ENCODE measurements around the gene ATXN7L3. TPM values are rescaled to one million over a fixed set of nuclear protein-coding genes. Genes with fewer than 3 reads are reported as not detected.
A peak's percentile ranks its signal among the peaks of the same experiment; 100 is the strongest.
"Not testable (repeated sequence)": the region's sequence is repeated elsewhere in the genome, so short reads cannot be mapped to it uniquely, and the experiment has no call there.

The ATXN7L3 gene
- total and polyA plus RNA-seq, 12 donors, result 19.6 to 81.4 (median 48.0) TPM

GRCh38 chr17:44147812-44148211, 51.9 kb downstream of the ATXN7L3 start:
- no peak for TF ChIP-seq POLR2A (IDR thresholded peaks at IDR 0.05)
- H3K27me3 ChIP-seq, result no peaks in the 10 kb centered on the region
- intact Hi-C loops (cut with DNase I), result no loop called here
- no peak overlapping the region for H3K4me3 ChIP-seq
- H3K9me3 ChIP-seq (replicated peaks in 1 of 3), result no peaks in the 10 kb centered on the region
- no peak overlapping the region for H3K27ac ChIP-seq
- no peaks in the 10 kb centered on the region for H3K4me1 ChIP-seq (replicated peaks in 1 of 2)
- WGBS, 4 donors, result 91 to 100% (median 98%) methylated on average over 2 to 4 of the region's 4 CpGs
- no peaks in the 10 kb centered on the region for H3K36me3 ChIP-seq (replicated peaks in 1 of 2)
- no peak for DNase-seq

DNA sequence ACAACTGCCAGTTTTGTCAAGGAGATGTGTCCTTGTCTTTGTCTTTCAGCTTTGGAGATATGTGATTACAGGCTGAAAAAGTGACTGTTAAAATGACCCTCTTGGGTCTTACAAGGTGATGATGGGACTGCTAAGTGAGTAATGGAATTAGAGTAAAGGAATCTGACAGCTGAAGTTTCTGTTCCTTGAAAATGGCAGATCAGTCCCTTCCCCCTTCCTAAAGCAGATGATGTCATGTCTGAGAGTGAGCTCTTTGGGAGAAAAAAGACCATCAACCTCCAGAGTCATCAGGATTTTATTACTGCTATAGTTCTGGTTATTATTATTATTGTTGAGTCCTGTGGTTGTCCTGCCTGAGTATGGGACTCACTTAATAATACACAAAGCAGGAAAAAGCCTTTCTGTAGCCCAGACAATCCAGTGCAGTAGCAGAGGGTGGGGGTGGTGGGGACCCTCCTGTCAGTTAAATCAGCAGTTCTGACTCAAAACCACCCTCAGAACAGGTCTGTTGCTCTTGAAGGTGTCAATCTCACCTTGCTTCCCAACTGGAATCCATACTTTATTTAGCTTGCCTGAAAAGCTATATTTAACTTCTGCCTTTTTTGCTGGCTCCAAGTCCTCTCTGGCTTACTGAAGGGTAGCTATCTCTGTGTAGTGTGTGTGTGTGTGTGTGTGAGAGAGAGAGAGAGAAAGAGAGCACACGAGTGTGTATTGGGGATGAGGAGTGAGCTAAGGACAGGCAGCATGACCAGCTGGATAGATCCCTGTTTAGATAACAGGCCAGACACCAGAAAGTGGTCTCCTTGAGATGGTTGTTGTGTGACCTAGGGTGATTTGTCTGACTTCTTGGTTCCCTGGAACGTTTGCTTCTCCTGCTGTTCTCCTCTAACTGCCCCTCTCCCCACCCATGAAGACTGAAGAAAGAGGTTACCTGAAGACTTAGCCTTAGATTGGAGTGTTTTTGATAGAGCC, 53.0 kb downstream of the ATXN7L3 start:
- intact Hi-C loops (cut with DNase I), result no loop called here
- 47 to 69% (median 53%) methylated on average over 2 of the region's 2 CpGs for WGBS, 4 donors
- no peak for TF ChIP-seq POLR2A (IDR thresholded peaks at IDR 0.05)
- no peak for TF ChIP-seq CTCF (IDR thresholded peaks at IDR 0.05)

GRCh38 chr17:44144966-44145739, 54.5 kb downstream of the ATXN7L3 start:
- H3K4me3 ChIP-seq, result no peak overlapping the region
- no peaks in the 10 kb centered on the region for H3K27me3 ChIP-seq
- intact Hi-C loops (cut with DNase I), result no loop called here
- H3K27ac ChIP-seq, result peak overlapping the region in 1 of 5 donors; percentile 34
- TF ChIP-seq POLR2A (IDR thresholded peaks at IDR 0.05) (no peak), CTCF (IDR thresholded peaks at IDR 0.05) (no peak)
- no peaks in the 10 kb centered on the region for H3K9me3 ChIP-seq (replicated peaks in 1 of 3)
- 85 to 89% (median 87%) methylated on average over 7 of the region's 7 CpGs for WGBS, 4 donors
- H3K36me3 ChIP-seq (replicated peaks in 1 of 2), result no peaks in the 10 kb centered on the region
- H3K4me1 ChIP-seq (replicated peaks in 1 of 2), result peaks cover 4 to 5% of the 10 kb centered on the region in 2 donors
- DNase-seq, result peak in 1 of 7 donors; percentile 29

More for the DNA sequence above, 53.0 kb downstream of the ATXN7L3 start:
- H3K36me3 ChIP-seq (replicated peaks in 1 of 2), result no peaks in the 10 kb centered on the region
- H3K9me3 ChIP-seq (replicated peaks in 1 of 3), result no peaks in the 10 kb centered on the region
- H3K27ac ChIP-seq, result peak overlapping the region in 1 of 5 donors; percentile 14
- no peaks in the 10 kb centered on the region for H3K27me3 ChIP-seq
- H3K4me1 ChIP-seq (replicated peaks in 1 of 2), result peaks cover 4 to 5% of the 10 kb centered on the region in 2 donors
- no peak overlapping the region for H3K4me3 ChIP-seq
- no peak for DNase-seq

GRCh38 chr17:44143921-44144320, 55.8 kb downstream of the ATXN7L3 start:
- intact Hi-C loops (cut with DNase I), result not testable (repeated sequence)

More at GRCh38 chr17:44143921-44144320, 55.8 kb downstream of the ATXN7L3 start:
- H3K9me3 ChIP-seq (replicated peaks in 1 of 3); H3K27me3 ChIP-seq; DNase-seq; H3K36me3 ChIP-seq (replicated peaks in 1 of 2); H3K4me1 ChIP-seq (replicated peaks in 1 of 2); H3K4me3 ChIP-seq: not testable (repeated sequence)
- peak overlapping the region in 1 of 5 donors; percentile 34 for H3K27ac ChIP-seq
- WGBS, 4 donors, result 88 to 96% (median 92%) methylated on average over 8 of the region's 8 CpGs

Small RNAs within 50 kb of the gene (microRNA-seq; reads per million reads assigned to microRNA genes)
- 0 to 3.4 (median 1.5) reads per million in 3 donors for gene MIR6782

Small RNAs within 50 kb of the gene (small RNA-seq; reads per million reads assigned to genes)
- 0 to 0.24 reads per million in 2 donors for gene MIR6782

Other genes starting within 250 kb of the ATXN7L3 start
- under 1 TPM in 1 of 9 donors, not detected in 8; 0.43 TPM for gene PYY, start 245.9 kb downstream of the ATXN7L3 start, total RNA-seq
- not detected for gene PYY, start 245.9 kb downstream of the ATXN7L3 start, polyA plus RNA-seq
- 1 to 10 TPM in 6 of 9 donors, under 1 TPM in 3; 0.22 to 4.4 (median 1.2) TPM for gene NAGS, start 195.3 kb downstream of the ATXN7L3 start, total RNA-seq
- under 1 TPM; 0.37 to 0.88 (median 0.72) TPM for gene NAGS, start 195.3 kb downstream of the ATXN7L3 start, polyA plus RNA-seq
- gene TMEM101, start 184.9 kb downstream of the ATXN7L3 start, total RNA-seq, result 10 to 100 TPM; 20.4 to 52.5 (median 37.2) TPM
- 10 to 100 TPM; 12.4 to 19.1 (median 12.7) TPM for gene TMEM101, start 184.9 kb downstream of the ATXN7L3 start, polyA plus RNA-seq
- 10 to 100 TPM; 19.8 to 53.0 (median 37.7) TPM for gene LSM12, start 133.2 kb downstream of the ATXN7L3 start, total RNA-seq
- gene LSM12, start 133.2 kb downstream of the ATXN7L3 start, polyA plus RNA-seq, result 10 to 100 TPM; 28.9 to 54.7 (median 37.0) TPM
- gene G6PC3, start 129.1 kb downstream of the ATXN7L3 start, total RNA-seq, result 100 to 1,000 TPM in 2 of 9 donors, 10 to 100 TPM in 7; 51.2 to 114 (median 80.6) TPM
- 100 to 1,000 TPM in 2 of 3 donors, 10 to 100 TPM in 1; 95.0 to 254 (median 207) TPM for gene G6PC3, start 129.1 kb downstream of the ATXN7L3 start, polyA plus RNA-seq
- 100 to 1,000 TPM in 3 of 9 donors, 10 to 100 TPM in 6; 15.1 to 144 (median 71.7) TPM for gene HDAC5, start 76.2 kb downstream of the ATXN7L3 start, total RNA-seq
- 100 to 1,000 TPM in 1 of 3 donors, 10 to 100 TPM in 1, 1 to 10 TPM in 1; 4.8 to 102 (median 83.0) TPM for gene HDAC5, start 76.2 kb downstream of the ATXN7L3 start, polyA plus RNA-seq
- 1 to 10 TPM in 3 of 9 donors, under 1 TPM in 5, not detected in 1; 0.49 to 2.6 (median 0.91) TPM for gene HROB, start 58.0 kb downstream of the ATXN7L3 start, total RNA-seq
- 1 to 10 TPM in 2 of 3 donors, under 1 TPM in 1; 0.42 to 2.6 (median 1.5) TPM for gene HROB, start 58.0 kb downstream of the ATXN7L3 start, polyA plus RNA-seq
- gene ASB16, start 29.2 kb downstream of the ATXN7L3 start, total RNA-seq, result under 1 TPM in 7 of 9 donors, not detected in 2; 0.22 to 0.83 (median 0.39) TPM
- gene ASB16, start 29.2 kb downstream of the ATXN7L3 start, polyA plus RNA-seq, result under 1 TPM; 0.13 to 0.48 (median 0.16) TPM
- gene TMUB2, start 12.9 kb downstream of the ATXN7L3 start, total RNA-seq, result 10 to 100 TPM; 21.8 to 48.6 (median 38.7) TPM
- 10 to 100 TPM; 22.8 to 89.3 (median 79.1) TPM for gene TMUB2, start 12.9 kb downstream of the ATXN7L3 start, polyA plus RNA-seq
- 10 to 100 TPM; 42.8 to 92.6 (median 65.5) TPM for gene UBTF, start 19.8 kb upstream of the ATXN7L3 start, total RNA-seq
- 10 to 100 TPM; 37.1 to 80.6 (median 51.3) TPM for gene UBTF, start 19.8 kb upstream of the ATXN7L3 start, polyA plus RNA-seq
- gene SLC4A1, start 68.3 kb upstream of the ATXN7L3 start, total RNA-seq, result 1 to 10 TPM in 2 of 9 donors, under 1 TPM in 2, not detected in 5; 0.15 to 8.5 (median 0.70) TPM
- under 1 TPM in 2 of 3 donors, not detected in 1; 0.13 to 0.16 TPM for gene SLC4A1, start 68.3 kb upstream of the ATXN7L3 start, polyA plus RNA-seq
- gene RUNDC3A, start 108.7 kb upstream of the ATXN7L3 start, total RNA-seq, result 10 to 100 TPM in 3 of 9 donors, 1 to 10 TPM in 6; 1.6 to 26.4 (median 8.8) TPM
- gene RUNDC3A, start 108.7 kb upstream of the ATXN7L3 start, polyA plus RNA-seq, result 100 to 1,000 TPM in 1 of 3 donors, 10 to 100 TPM in 2; 19.3 to 133 (median 38.5) TPM
- gene SLC25A39, start 124.9 kb upstream of the ATXN7L3 start, total RNA-seq, result 100 to 1,000 TPM; 112 to 192 (median 157) TPM
- 100 to 1,000 TPM in 2 of 3 donors, 10 to 100 TPM in 1; 100.0 to 262 (median 236) TPM for gene SLC25A39, start 124.9 kb upstream of the ATXN7L3 start, polyA plus RNA-seq
- 100 to 1,000 TPM in 8 of 9 donors, 10 to 100 TPM in 1; 79.0 to 721 (median 415) TPM for gene GRN, start 145.4 kb upstream of the ATXN7L3 start, total RNA-seq
- gene GRN, start 145.4 kb upstream of the ATXN7L3 start, polyA plus RNA-seq, result 100 to 1,000 TPM in 1 of 3 donors, 10 to 100 TPM in 2; 91.7 to 111 (median 93.0) TPM
- 1 to 10 TPM in 7 of 9 donors, under 1 TPM in 2; 0.79 to 5.4 (median 2.6) TPM for gene FAM171A2, start 164.0 kb upstream of the ATXN7L3 start, total RNA-seq
- 1 to 10 TPM in 1 of 3 donors, under 1 TPM in 2; 0.13 to 2.7 (median 0.54) TPM for gene FAM171A2, start 164.0 kb upstream of the ATXN7L3 start, polyA plus RNA-seq
- 1 to 10 TPM in 3 of 9 donors, under 1 TPM in 5, not detected in 1; 0.06 to 3.2 (median 0.72) TPM for gene ITGA2B, start 189.8 kb upstream of the ATXN7L3 start, total RNA-seq
- gene ITGA2B, start 189.8 kb upstream of the ATXN7L3 start, polyA plus RNA-seq, result 1 to 10 TPM in 1 of 3 donors, under 1 TPM in 2; 0.07 to 1.7 (median 0.88) TPM